Astrocyte (in vitro differentiated cells and primary cell): ENCODE data around the gene RTTN. TPM values are rescaled to one million over a fixed set of nuclear protein-coding genes. Genes with fewer than 3 reads are reported as not detected.
A peak's percentile ranks its signal among the peaks of the same experiment; 100 is the strongest.

ENCODE experiments used
- DNase-seq: peaks from one replicate; pipeline ENCODE4 v3.0.0-alpha.2; 2010; ENCODE audit warnings: low read depth
- FAIRE-seq: peaks from 2 replicates; lab custom pipeline; 2011; peaks lifted over from hg19 to GRCh38; lab: Jason Lieb, UNC
- H2AFZ ChIP-seq: 2 replicates; pipeline ENCODE4 v1.6.0; 2012; ENCODE audit warnings: low read depth, low read length, inconsistent platforms
- H3K27ac ChIP-seq: 2 replicates; pipeline ENCODE4 v1.5.1; 2011; ENCODE audit warnings: low read depth, low read length, inconsistent platforms
- H3K27me3 ChIP-seq: 2 replicates; pipeline ENCODE4 v1.6.0; 2011; ENCODE audit warnings: low read length, inconsistent platforms; ENCODE audit not compliant: insufficient read depth
- H3K36me3 ChIP-seq: 2 replicates; pipeline ENCODE4 v1.5.1; 2011; ENCODE audit warnings: low read length, inconsistent platforms; ENCODE audit not compliant: insufficient read depth
- H3K4me1 ChIP-seq: 2 replicates; pipeline ENCODE4 v1.5.1; 2011; ENCODE audit warnings: low read length, inconsistent platforms; ENCODE audit not compliant: insufficient read depth
- H3K4me2 ChIP-seq: 2 replicates; pipeline ENCODE4 v1.6.0; 2012; ENCODE audit warnings: low read length, inconsistent platforms
- H3K4me3 ChIP-seq: 2 replicates; pipeline ENCODE4 v1.5.1; 2011; ENCODE audit warnings: low read depth, mild to moderate bottlenecking, low read length, inconsistent platforms; ENCODE audit not compliant: insufficient read depth
- H3K79me2 ChIP-seq: 2 replicates; pipeline ENCODE4 v1.6.0; 2012; ENCODE audit warnings: mild to moderate bottlenecking, low read length, inconsistent platforms; ENCODE audit not compliant: insufficient read depth
- H3K9ac ChIP-seq: 2 replicates; pipeline ENCODE4 v1.6.0; 2012; ENCODE audit warnings: mild to moderate bottlenecking, low read length, inconsistent platforms
- H3K9me3 ChIP-seq: 2 replicates; pipeline ENCODE4 v1.5.1; 2012; ENCODE audit warnings: low read depth, mild to moderate bottlenecking, low read length, inconsistent platforms; ENCODE audit not compliant: insufficient read depth
- H4K20me1 ChIP-seq: 2 replicates; pipeline ENCODE4 v1.6.0; 2012; ENCODE audit warnings: low read length, inconsistent platforms; ENCODE audit not compliant: insufficient read depth
- H3K27ac Mint-ChIP-seq: one replicate; pipeline ENCODE4 v1.8.0; 2021; ENCODE audit warnings: mild to moderate bottlenecking, mixed read lengths; ENCODE audit not compliant: unreplicated experiment
- H3K27me3 Mint-ChIP-seq: one replicate; pipeline ENCODE4 v1.8.0; 2021; ENCODE audit warnings: low read depth, mixed read lengths; ENCODE audit not compliant: unreplicated experiment
- H3K36me3 Mint-ChIP-seq: one replicate; pipeline ENCODE4 v1.8.0; 2021; ENCODE audit warnings: low read depth, mixed read lengths; ENCODE audit not compliant: unreplicated experiment
- H3K4me1 Mint-ChIP-seq: one replicate; pipeline ENCODE4 v1.8.0; 2021; ENCODE audit warnings: low read depth, mixed read lengths; ENCODE audit not compliant: unreplicated experiment
- H3K4me3 Mint-ChIP-seq: one replicate; pipeline ENCODE4 v1.8.0; 2021; ENCODE audit warnings: mild to moderate bottlenecking, moderate library complexity, mixed read lengths; ENCODE audit not compliant: unreplicated experiment
- H3K9me3 Mint-ChIP-seq: one replicate; pipeline ENCODE4 v1.8.0; 2021; ENCODE audit warnings: mild to moderate bottlenecking, mixed read lengths; ENCODE audit not compliant: unreplicated experiment
- CTCF ChIP-seq: IDR thresholded peaks from 2 replicates; pipeline ENCODE4 v1.5.1; 2011; ENCODE audit warnings: low read depth, mild to moderate bottlenecking, inconsistent platforms, low read length, moderate library complexity; ENCODE audit not compliant: insufficient read depth
- EZH2 ChIP-seq: IDR thresholded peaks from 2 replicates; pipeline ENCODE4 v1.6.1; 2012; ENCODE audit warnings: mild to moderate bottlenecking, low read length, inconsistent platforms; ENCODE audit not compliant: insufficient read depth
- total RNA-seq: library from RNA; stranded (reverse); gene quantifications from 2 replicates; pipeline ENCODE4 v1.2.1, GENCODE V29; 2021

Gene RTTN
- total RNA-seq, 1 donor from 2014 or later = 6.3 TPM

- H3K4me2 ChIP-seq = no peak overlapping the region
- H2AFZ ChIP-seq = peak overlapping the region; percentile 22
- no peaks in the 10 kb centered on the region for H3K9me3 Mint-ChIP-seq
- no peak for TF ChIP-seq EZH2
- H3K4me1 ChIP-seq = peaks cover 12% of the 10 kb centered on the region
- H3K79me2 ChIP-seq = peaks cover 21% of the 10 kb centered on the region
- no peak overlapping the region for H3K9ac ChIP-seq
- H3K27me3 Mint-ChIP-seq = peaks cover 10% of the 10 kb centered on the region
- H3K27me3 ChIP-seq = no peaks in the 10 kb centered on the region
- H3K4me1 Mint-ChIP-seq = no peaks in the 10 kb centered on the region
- H3K27ac ChIP-seq = no peak overlapping the region
- H3K27ac Mint-ChIP-seq = no peak overlapping the region
- H3K4me3 ChIP-seq = no peak overlapping the region
- H3K9me3 ChIP-seq = no peaks in the 10 kb centered on the region
- no peaks in the 10 kb centered on the region for H3K36me3 Mint-ChIP-seq
- no peaks in the 10 kb centered on the region for H3K36me3 ChIP-seq
- H4K20me1 ChIP-seq = no peaks in the 10 kb centered on the region
- no peak for DNase-seq
- FAIRE-seq = no peak
- no peak overlapping the region for H3K4me3 Mint-ChIP-seq
These were observed 1.7 kb upstream of the RTTN start for GRCh38 chr18:70207181-70207580.

GRCh38 chr18:70200286-70200685 is 5.2 kb downstream of the RTTN start:
- FAIRE-seq (no peak), DNase-seq (no peak)
- Mint-ChIP-seq H3K27me3 (no peaks in the 10 kb centered on the region), H3K4me1 (no peaks in the 10 kb centered on the region), H3K9me3 (no peaks in the 10 kb centered on the region), H3K4me3 (no peak overlapping the region), H3K27ac (no peak overlapping the region), H3K36me3 (no peaks in the 10 kb centered on the region)
- Histone ChIP-seq H3K27ac (no peak overlapping the region), H3K79me2 (peaks cover 19% of the 10 kb centered on the region), H3K9ac (no peak overlapping the region), H3K9me3 (no peaks in the 10 kb centered on the region), H3K36me3 (no peaks in the 10 kb centered on the region), H3K4me2 (no peak overlapping the region), H3K4me1 (peaks cover 12% of the 10 kb centered on the region), H2AFZ (no peak overlapping the region), H4K20me1 (no peaks in the 10 kb centered on the region), H3K27me3 (no peaks in the 10 kb centered on the region), H3K4me3 (no peak overlapping the region)
- TF ChIP-seq CTCF (no peak), EZH2 (no peak)

GRCh38 chr18:70197844-70198243 is 7.6 kb downstream of the RTTN start:
- H3K4me1 ChIP-seq = no peaks in the 10 kb centered on the region
- H3K9me3 ChIP-seq = no peaks in the 10 kb centered on the region
- no peaks in the 10 kb centered on the region for H3K27me3 Mint-ChIP-seq

More at GRCh38 chr18:70197844-70198243, 7.6 kb downstream of the RTTN start:
- DNase-seq (no peak), FAIRE-seq (no peak)
- no peak overlapping the region for H3K27ac Mint-ChIP-seq
- Histone ChIP-seq H3K27me3 (no peaks in the 10 kb centered on the region), H4K20me1 (no peaks in the 10 kb centered on the region), H3K79me2 (no peaks in the 10 kb centered on the region), H3K36me3 (peaks cover under 1% of the 10 kb centered on the region), H3K9ac (no peak overlapping the region), H3K27ac (no peak overlapping the region), H2AFZ (no peak overlapping the region), H3K4me2 (no peak overlapping the region), H3K4me3 (no peak overlapping the region)
- H3K9me3 Mint-ChIP-seq = no peaks in the 10 kb centered on the region
- H3K36me3 Mint-ChIP-seq = no peaks in the 10 kb centered on the region
- H3K4me3 Mint-ChIP-seq = no peak overlapping the region
- no peak for TF ChIP-seq EZH2
- no peak for TF ChIP-seq CTCF
- no peaks in the 10 kb centered on the region for H3K4me1 Mint-ChIP-seq
